Brain microvascular endothelial cell (primary cell): ENCODE measurements around the gene MIER3.

Experiments
- DNase-seq: peaks from one replicate; pipeline ENCODE4 v3.0.0-alpha.2; 2020
- H3K27ac ChIP-seq: fragments of 250-450 bp; sonication (Bioruptor Pico); 2 replicates; pipeline ENCODE4 v1.5.1; 2020; ENCODE audit warnings: mild to moderate bottlenecking, moderate library complexity
- H3K27me3 ChIP-seq: fragments of 250-450 bp; sonication (Bioruptor Pico); replicated peaks from 2 replicates; pipeline ENCODE4 v1.5.1; 2020; ENCODE audit warnings: mild to moderate bottlenecking
- H3K36me3 ChIP-seq: fragments of 250-450 bp; sonication (Bioruptor Pico); replicated peaks from 2 replicates; pipeline ENCODE4 v1.5.1; 2020; ENCODE audit warnings: mild to moderate bottlenecking
- H3K4me3 ChIP-seq: 2 replicates; pipeline ENCODE4 v1.5.1; 2011; ENCODE audit warnings: low read depth, mild to moderate bottlenecking, control low read depth, low read length, moderate library complexity
- CTCF ChIP-seq: IDR thresholded peaks from 2 replicates; pipeline ENCODE4 v1.5.1; 2011; ENCODE audit warnings: low read depth, mild to moderate bottlenecking, moderate library complexity, low read length, control low read depth, inconsistent platforms; ENCODE audit errors: missing control alignments
- in situ Hi-C: cut with HindIII; loops from 2 replicates; pipeline ENCODE4 v1.10.0; 2017; ENCODE audit warnings: low sequenced_read_pairs, low pct_ligation_motif_present

Gene MIER3

GRCh38 chr5:56900858-56901578, 50.9 kb downstream of the MIER3 start:
- in situ Hi-C loops = loop anchor here (25.0 kb wide), 1 partner anchor 361 kb away; no protein-coding TSS in a partner anchor
- Histone ChIP-seq H3K27ac (no peak overlapping the region), H3K36me3 (no peaks in the 10 kb centered on the region), H3K27me3 (no peaks in the 10 kb centered on the region), H3K4me3 (no peak overlapping the region)
- peak; percentile 37 for DNase-seq
- TF ChIP-seq CTCF = peak; percentile 68

- Histone ChIP-seq H3K36me3 (no peaks in the 10 kb centered on the region), H3K4me3 (no peak overlapping the region), H3K27me3 (no peaks in the 10 kb centered on the region), H3K27ac (no peak overlapping the region)
- peak; percentile 38 for DNase-seq
- in situ Hi-C loops = loop anchor here (25.0 kb wide), 1 partner anchor 362 kb away; no protein-coding TSS in a partner anchor
- no peak for TF ChIP-seq CTCF
Measured at GRCh38 chr5:56900395-56900794, 51.5 kb downstream of the MIER3 start.

- no peak overlapping the region for H3K27ac ChIP-seq
- H3K27me3 ChIP-seq = no peaks in the 10 kb centered on the region
- no peak for DNase-seq
- in situ Hi-C loops = no loop called here
- H3K4me3 ChIP-seq = no peak overlapping the region
- H3K36me3 ChIP-seq = peaks cover 7% of the 10 kb centered on the region
- TF ChIP-seq CTCF = no peak
Measured at GRCh38 chr5:56898213-56898612, 53.7 kb downstream of the MIER3 start.

GRCh38 chr5:56896763-56897162, 55.2 kb downstream of the MIER3 start:
- Histone ChIP-seq H3K36me3 (peaks cover 7% of the 10 kb centered on the region), H3K4me3 (no peak overlapping the region), H3K27ac (no peak overlapping the region), H3K27me3 (no peaks in the 10 kb centered on the region)
- TF ChIP-seq CTCF = no peak
- in situ Hi-C loops = no loop called here
- DNase-seq = no peak

GRCh38 chr5:56893251-56893951, 58.5 kb downstream of the MIER3 start:
- H3K27me3 ChIP-seq = no peaks in the 10 kb centered on the region
- no peak overlapping the region for H3K4me3 ChIP-seq
- H3K27ac ChIP-seq = no peak overlapping the region
- no peak for TF ChIP-seq CTCF
- in situ Hi-C loops = no loop called here
- no peak for DNase-seq
- peaks cover 15% of the 10 kb centered on the region for H3K36me3 ChIP-seq
